Thyroid gland (tissue), 4 donors: ENCODE results near the gene LCN15. TPM values are rescaled to one million over a fixed set of nuclear protein-coding genes. Genes with fewer than 3 reads are reported as not detected.
"Not testable (repeated sequence)": the region's sequence is repeated elsewhere in the genome, so short reads cannot be mapped to it uniquely, and the experiment has no call there.

Experiments
- DNase-seq, 2 donors: peaks; one replicate each; pipeline ENCODE4 v3.0.0-alpha.2; 2019
- H3K27ac ChIP-seq, 3 donors: fragments of 200-600 bp; sonication (generic); 1 replicate in 2 of 3; 2 replicates in 1 of 3; pipeline ENCODE4 v1.5.1; 2016 to 2019; ENCODE audit warnings: mild to moderate bottlenecking in 1 of 3, moderate library complexity in 1 of 3
- H3K27me3 ChIP-seq: fragments of 200-600 bp; sonication (generic); one replicate; pipeline ENCODE4 v1.5.1; 2019
- H3K36me3 ChIP-seq, 2 donors: fragments of 200-600 bp; sonication (generic); one replicate each; pipeline ENCODE4 v1.5.1; 2016 to 2019
- H3K4me1 ChIP-seq, 2 donors: fragments of 200-600 bp; sonication (generic); one replicate each; pipeline ENCODE4 v1.5.1; 2017 to 2019
- H3K4me3 ChIP-seq, 3 donors: fragments of 200-600 bp; sonication (generic); replicated peaks in 1 of 3; 1 replicate in 2 of 3; 2 replicates in 1 of 3; pipeline ENCODE4 v1.5.1; 2016; ENCODE audit warnings: mild to moderate bottlenecking in 1 of 3
- H3K9me3 ChIP-seq: fragments of 200-600 bp; sonication (generic); one replicate; pipeline ENCODE4 v1.5.1; 2017
- CTCF ChIP-seq, 6 experiments: fragments of 200-600 bp in 3 of 6; fragments of 450-650 bp in 3 of 6; sonication (generic) in 3 of 6; IDR thresholded peaks; one replicate each; pipeline ENCODE4 v1.5.1; 2016 to 2019; ENCODE audit warnings: antibody characterized with exemption in 6 of 6, mild to moderate bottlenecking in 2 of 6, inconsistent platforms in 1 of 6, moderate library complexity in 1 of 6
- POLR2A ChIP-seq, 2 donors: fragments of 450-650 bp; IDR thresholded peaks; one replicate each; pipeline ENCODE4 v1.6.1; 2017; ENCODE audit warnings: antibody characterized with exemption in 2 of 2, mild to moderate bottlenecking in 2 of 2, moderate library complexity in 1 of 2
- WGBS, 2 donors: methylation state at CpG; one replicate each; pipeline ENCODE4 v1.1.5; 2017; 5-methylcytosine and 5-hydroxymethylcytosine counted together
- intact Hi-C: fragments of 100-400 bp; cut with DNase I; formaldehyde crosslinking; loops from one replicate; pipeline ENCODE4 v1.15.1; 2023
- total RNA-seq, 4 donors: library from RNA; depleted of rRNA; stranded (reverse); fragments of >200 nt; gene quantifications; one replicate each; pipeline ENCODE4 v1.2.3, GENCODE V29; 2016

The LCN15 gene
- total RNA-seq, 4 donors from 2014 or later: not detected

GRCh38 chr9:136756836-136757235 lies 7.5 kb downstream of the LCN15 start:
- Histone ChIP-seq H3K27me3 (no peaks in the 10 kb centered on the region), H3K9me3 (no peaks in the 10 kb centered on the region), H3K36me3 (no peaks in the 10 kb centered on the region), H3K27ac (no peak overlapping the region), H3K4me1 (peaks cover 9 to 18% of the 10 kb centered on the region in 2 donors), H3K4me3 (no peak overlapping the region)
- no peak for DNase-seq
- intact Hi-C loops: no loop called here
- TF ChIP-seq CTCF (IDR thresholded peaks at IDR 0.05) (no peak), POLR2A (IDR thresholded peaks at IDR 0.05) (no peak)
- 91 to 95% methylated on average over 17 to 18 of the region's 18 CpGs for WGBS, 2 donors

GRCh38 chr9:136756134-136756438 lies 8.2 kb downstream of the LCN15 start:
- TF ChIP-seq POLR2A (IDR thresholded peaks at IDR 0.05) (no peak), CTCF (IDR thresholded peaks at IDR 0.05) (no peak)
- 86 to 92% methylated on average over 4 of the region's 4 CpGs for WGBS, 2 donors
- Histone ChIP-seq H3K27me3 (no peaks in the 10 kb centered on the region), H3K4me1 (peaks cover 9 to 22% of the 10 kb centered on the region in 2 donors), H3K27ac (no peak overlapping the region), H3K4me3 (no peak overlapping the region), H3K9me3 (no peaks in the 10 kb centered on the region), H3K36me3 (no peaks in the 10 kb centered on the region)
- no peak for DNase-seq
- intact Hi-C loops: no loop called here

GRCh38 chr9:136755302-136756133 lies 8.8 kb downstream of the LCN15 start:
- DNase-seq, H3K36me3 ChIP-seq, H3K27me3 ChIP-seq, H3K9me3 ChIP-seq, intact Hi-C loops, H3K27ac ChIP-seq, H3K4me3 ChIP-seq: not testable (repeated sequence)
- WGBS, 2 donors: 92 to 93% methylated on average over 19 to 22 of the region's 22 CpGs
- H3K4me1 ChIP-seq: peaks cover 9 to 21% of the 10 kb centered on the region in 2 donors

GRCh38 chr9:136754626-136755301 lies 9.6 kb downstream of the LCN15 start:
- Histone ChIP-seq H3K27me3 (no peaks in the 10 kb centered on the region), H3K36me3 (no peaks in the 10 kb centered on the region), H3K27ac (no peak overlapping the region), H3K4me1 (peaks cover 9 to 23% of the 10 kb centered on the region in 2 donors), H3K9me3 (no peaks in the 10 kb centered on the region), H3K4me3 (no peak overlapping the region)
- DNase-seq: no peak
- intact Hi-C loops: no loop called here
- 79 to 87% methylated on average over 7 to 18 of the region's 24 CpGs for WGBS, 2 donors
- no peak for TF ChIP-seq CTCF (IDR thresholded peaks at IDR 0.05)
- no peak for TF ChIP-seq POLR2A (IDR thresholded peaks at IDR 0.05)

GRCh38 chr9:136754059-136754572 lies 10.2 kb downstream of the LCN15 start:
- TF ChIP-seq POLR2A (IDR thresholded peaks at IDR 0.05): no peak
- TF ChIP-seq CTCF (IDR thresholded peaks at IDR 0.05): no peak
- WGBS, 2 donors: 82% methylated on average over 7 of the region's 17 CpGs; no CpG with 5 or more reads in 1 of the 2 donors
- Histone ChIP-seq H3K27me3 (no peaks in the 10 kb centered on the region), H3K27ac (no peak overlapping the region), H3K4me1 (peaks cover 14 to 30% of the 10 kb centered on the region in 2 donors), H3K36me3 (no peaks in the 10 kb centered on the region), H3K4me3 (no peak overlapping the region), H3K9me3 (no peaks in the 10 kb centered on the region)
- no peak for DNase-seq
- intact Hi-C loops: no loop called here
